ENCODE data around the gene FBLN5.

Gene FBLN5

DNA sequence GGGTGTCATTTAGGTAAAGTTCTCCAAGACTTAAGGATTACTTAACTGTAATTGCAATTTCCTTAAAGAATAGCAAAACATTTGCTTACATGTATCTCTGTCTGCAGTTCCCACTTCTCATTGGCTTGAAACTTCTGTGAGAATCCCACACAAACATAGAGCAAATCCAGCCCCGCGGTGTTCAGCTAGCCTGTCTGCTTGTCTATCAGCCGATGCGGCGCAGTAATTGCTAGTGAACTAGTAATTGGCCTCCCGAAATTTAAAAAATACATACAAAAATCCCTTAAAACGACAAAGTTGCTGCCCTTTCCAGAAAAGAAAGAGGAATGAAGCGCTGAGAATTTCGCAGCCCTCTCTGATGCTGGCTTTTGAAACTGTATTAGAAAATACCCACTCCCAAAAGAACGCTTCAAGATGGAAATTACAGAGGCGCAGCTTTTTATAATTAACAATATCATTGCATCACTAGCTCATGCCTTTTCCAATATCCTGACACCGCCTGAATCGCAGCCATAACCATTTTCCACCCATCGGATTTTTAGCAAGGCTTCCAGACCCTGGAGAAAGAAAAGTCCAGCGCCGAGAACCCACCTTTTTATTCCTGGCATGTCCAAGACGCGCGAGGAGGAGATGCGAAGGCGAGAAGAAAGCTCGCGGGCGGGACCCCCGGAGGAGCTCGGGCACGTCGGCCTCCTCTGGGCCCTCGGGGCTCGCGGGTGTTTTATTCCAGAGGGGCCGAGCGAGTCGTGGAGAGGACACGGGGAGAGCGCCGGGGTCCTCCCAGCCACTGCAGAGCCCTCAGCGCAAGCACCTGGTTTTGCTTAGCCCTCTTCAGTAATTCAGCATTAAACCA lies 646 bp downstream of the FBLN5 start:
- no peak for DNase-seq (ENCODE audit: low read depth)
- H3K4me3 ChIP-seq (ENCODE audit: low read depth, low read length) = peak overlapping the region; percentile 75

GRCh38 chr14:91945751-91946621 lies 1.5 kb downstream of the FBLN5 start:
- no peak for DNase-seq (ENCODE audit: low read depth)
- H3K4me3 ChIP-seq (ENCODE audit: low read depth, low read length) = peak overlapping the region; percentile 75

DNA sequence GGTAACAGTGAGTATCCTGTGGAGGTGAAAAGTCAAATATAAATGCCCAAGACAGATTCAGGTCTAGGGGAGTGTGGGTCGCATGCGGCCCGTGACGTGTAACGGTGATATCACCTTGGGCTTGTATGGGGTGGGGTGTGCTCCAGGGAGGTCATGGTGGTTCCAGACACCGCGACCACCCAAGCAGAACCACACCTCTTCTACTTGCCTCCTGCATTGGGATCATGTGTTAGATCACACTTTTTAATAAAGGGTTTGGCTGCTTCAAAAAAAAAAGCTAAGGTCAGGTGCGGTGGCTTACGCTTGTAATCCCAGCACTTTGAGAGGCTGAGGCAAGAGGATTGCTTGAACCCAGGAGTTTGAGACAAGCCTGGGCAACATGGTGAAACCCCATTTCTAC lies 4.5 kb downstream of the FBLN5 start:
- no peak for DNase-seq (ENCODE audit: low read depth)
- no peak overlapping the region for H3K4me3 ChIP-seq (ENCODE audit: low read depth, low read length)

GRCh38 chr14:91942128-91942527 lies 5.4 kb downstream of the FBLN5 start:
- no peak for DNase-seq (ENCODE audit: low read depth)
- H3K4me3 ChIP-seq (ENCODE audit: low read depth, low read length) = no peak overlapping the region

DNA sequence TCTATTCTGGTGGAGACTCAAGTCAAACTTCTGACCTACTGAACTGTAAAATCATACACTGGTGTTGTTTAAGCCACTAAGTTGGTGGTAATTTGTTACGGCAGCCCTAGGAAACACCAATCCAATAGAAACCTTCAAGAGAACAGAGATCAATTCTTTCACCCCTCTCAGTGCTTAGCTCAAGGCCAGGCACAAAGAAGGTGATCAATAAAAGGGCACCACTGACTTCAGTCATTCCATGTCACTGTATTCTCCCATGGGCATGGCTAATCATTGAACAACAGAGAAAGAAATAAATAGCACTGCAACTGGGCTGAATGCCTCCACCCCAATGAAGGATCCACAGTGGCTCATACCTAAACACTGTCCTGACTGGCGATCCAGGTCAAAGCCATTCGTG lies 7.3 kb downstream of the FBLN5 start:
- no peak overlapping the region for H3K4me3 ChIP-seq (ENCODE audit: low read depth, low read length)
- DNase-seq (ENCODE audit: low read depth) = no peak

GRCh38 chr14:91935586-91935985 lies 11.9 kb downstream of the FBLN5 start:
- DNase-seq (ENCODE audit: low read depth) = no peak
- no peak overlapping the region for H3K4me3 ChIP-seq (ENCODE audit: low read depth, low read length)

- no peak overlapping the region for H3K4me3 ChIP-seq (ENCODE audit: low read depth, low read length)
- DNase-seq (ENCODE audit: low read depth) = no peak
Observed at GRCh38 chr14:91934554-91935285, 12.8 kb downstream of the FBLN5 start.

- no peak overlapping the region for H3K4me3 ChIP-seq (ENCODE audit: low read depth, low read length)
- no peak for DNase-seq (ENCODE audit: low read depth)
Observed at GRCh38 chr14:91931478-91932088, 15.9 kb downstream of the FBLN5 start.

DNA sequence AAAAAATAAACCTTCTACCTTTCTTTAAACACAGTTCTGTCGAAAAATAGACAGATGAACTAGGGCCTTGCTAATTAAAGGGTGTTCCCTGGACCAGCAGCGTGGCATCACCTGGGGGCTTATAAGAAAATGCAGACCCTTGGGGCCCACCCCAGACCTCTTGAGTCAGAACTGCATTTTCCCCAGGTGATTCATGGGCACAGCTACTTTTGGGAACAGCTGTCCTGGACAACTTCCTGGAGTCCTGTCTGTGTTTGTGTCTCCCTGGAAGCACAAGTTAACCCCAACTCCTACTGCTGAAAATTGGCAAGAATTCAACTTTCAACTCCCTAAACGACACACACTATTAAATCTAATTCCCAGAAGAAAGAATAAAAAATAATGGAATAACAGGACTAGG lies 17.8 kb downstream of the FBLN5 start:
- no peak overlapping the region for H3K4me3 ChIP-seq (ENCODE audit: low read depth, low read length)
- DNase-seq (ENCODE audit: low read depth) = no peak

GRCh38 chr14:91927800-91928199 lies 19.7 kb downstream of the FBLN5 start:
- DNase-seq (ENCODE audit: low read depth) = no peak
- H3K4me3 ChIP-seq (ENCODE audit: low read depth, low read length) = no peak overlapping the region

GRCh38 chr14:91927191-91927590 lies 20.3 kb downstream of the FBLN5 start:
- H3K4me3 ChIP-seq (ENCODE audit: low read depth, low read length) = no peak overlapping the region
- no peak for DNase-seq (ENCODE audit: low read depth)

GRCh38 chr14:91926131-91926890 lies 21.2 kb downstream of the FBLN5 start:
- no peak for DNase-seq (ENCODE audit: low read depth)
- no peak overlapping the region for H3K4me3 ChIP-seq (ENCODE audit: low read depth, low read length)

- no peak for DNase-seq (ENCODE audit: low read depth)
- H3K4me3 ChIP-seq (ENCODE audit: low read depth, low read length) = no peak overlapping the region
Observed at GRCh38 chr14:91925727-91926121, 21.8 kb downstream of the FBLN5 start.

GRCh38 chr14:91925001-91925726 lies 22.3 kb downstream of the FBLN5 start:
- peak; percentile 51 for DNase-seq (ENCODE audit: low read depth)
- no peak overlapping the region for H3K4me3 ChIP-seq (ENCODE audit: low read depth, low read length)

DNA sequence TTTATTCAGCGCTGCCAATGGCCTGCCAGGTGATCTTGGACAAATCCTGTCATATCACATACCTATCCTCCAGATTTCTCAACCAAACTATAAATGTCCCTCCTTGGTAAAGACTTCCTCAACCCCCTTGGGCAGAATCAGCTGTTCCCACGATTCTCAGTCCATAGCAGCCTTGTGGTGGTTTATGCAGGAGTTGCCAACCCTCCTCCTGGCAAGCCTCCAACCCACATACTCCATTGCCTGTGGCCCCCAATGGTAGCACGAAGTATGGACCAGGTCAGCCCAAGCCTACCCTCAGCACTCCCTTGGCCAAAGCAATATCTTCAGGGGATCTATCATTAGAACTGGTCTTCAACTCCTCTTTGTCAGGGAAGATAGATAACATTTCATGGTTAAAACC lies 27.0 kb downstream of the FBLN5 start:
- no peak for DNase-seq (ENCODE audit: low read depth)
- H3K4me3 ChIP-seq (ENCODE audit: low read depth, low read length) = no peak overlapping the region

DNA sequence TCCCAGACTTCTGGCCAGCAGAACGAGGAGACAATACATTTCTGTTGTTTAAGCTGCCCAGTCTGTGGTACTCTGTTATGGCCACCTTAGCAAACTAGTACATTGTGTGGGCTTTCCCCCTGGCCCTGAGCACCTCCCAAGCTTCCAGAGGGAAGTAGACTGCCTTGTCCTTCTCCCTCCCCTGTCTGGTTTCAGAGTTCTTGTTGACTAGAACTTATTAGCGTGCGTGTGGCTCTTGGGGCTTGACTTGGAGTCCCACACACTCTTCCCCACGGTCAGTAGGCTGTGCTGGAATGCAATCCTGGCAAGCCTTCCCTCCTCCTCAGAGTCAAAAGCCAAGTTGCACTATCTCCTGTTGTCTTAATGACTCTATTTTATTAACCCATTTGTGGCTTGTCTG lies 27.7 kb downstream of the FBLN5 start:
- H3K4me3 ChIP-seq (ENCODE audit: low read depth, low read length) = no peak overlapping the region
- peak; percentile 74 for DNase-seq (ENCODE audit: low read depth)

GRCh38 chr14:91918186-91918883 lies 29.2 kb downstream of the FBLN5 start:
- DNase-seq (ENCODE audit: low read depth) = no peak
- no peak overlapping the region for H3K4me3 ChIP-seq (ENCODE audit: low read depth, low read length)

- H3K4me3 ChIP-seq (ENCODE audit: low read depth, low read length) = no peak overlapping the region
- DNase-seq (ENCODE audit: low read depth) = no peak
Observed at GRCh38 chr14:91912035-91912434, 35.5 kb downstream of the FBLN5 start.
